Activated naive CD8-positive, alpha-beta T cell treated with anti-CD3 and anti-CD28 coated beads for 36 hours (primary cell): Measurements from ENCODE around the gene ZFP57. TPM values are rescaled to one million over a fixed set of nuclear protein-coding genes. Genes with fewer than 3 reads are reported as not detected.

Experiments
- DNase-seq: peaks from one replicate; pipeline ENCODE4 v3.0.0; 2021
- H3K27ac Mint-ChIP-seq: one replicate; pipeline ENCODE4 v1.8.0; 2022; ENCODE audit warnings: mild to moderate bottlenecking, moderate library complexity, mixed read lengths
- H3K27me3 Mint-ChIP-seq: one replicate; pipeline ENCODE4 v1.8.0; 2022; ENCODE audit warnings: mild to moderate bottlenecking, mixed read lengths
- H3K36me3 Mint-ChIP-seq: one replicate; pipeline ENCODE4 v1.8.0; 2021; ENCODE audit warnings: mild to moderate bottlenecking, mixed read lengths
- H3K4me1 Mint-ChIP-seq: one replicate; pipeline ENCODE4 v1.8.0; 2021; ENCODE audit warnings: mixed read lengths
- H3K4me3 Mint-ChIP-seq: one replicate; pipeline ENCODE4 v1.8.0; 2022; ENCODE audit warnings: mild to moderate bottlenecking, moderate library complexity, mixed read lengths
- H3K9me3 Mint-ChIP-seq: one replicate; pipeline ENCODE4 v1.8.0; 2022; ENCODE audit warnings: mixed read lengths
- total RNA-seq, 2 experiments: library from RNA; stranded (reverse); gene quantifications; one replicate each; pipeline ENCODE4 v1.2.3, GENCODE V29; 2021

ZFP57 gene
- total RNA-seq, 2 experiments from 2014 or later = 10.6 to 11.5 TPM

GRCh38 chr6:29709188-29709587, 28.2 kb upstream of the ZFP57 start:
- Mint-ChIP-seq H3K27me3 (no peaks in the 10 kb centered on the region), H3K27ac (peak overlapping the region; percentile 44), H3K36me3 (no peaks in the 10 kb centered on the region), H3K9me3 (no peaks in the 10 kb centered on the region), H3K4me1 (peaks cover 74% of the 10 kb centered on the region), H3K4me3 (peak overlapping the region; percentile 68)
- no peak for DNase-seq

DNA sequence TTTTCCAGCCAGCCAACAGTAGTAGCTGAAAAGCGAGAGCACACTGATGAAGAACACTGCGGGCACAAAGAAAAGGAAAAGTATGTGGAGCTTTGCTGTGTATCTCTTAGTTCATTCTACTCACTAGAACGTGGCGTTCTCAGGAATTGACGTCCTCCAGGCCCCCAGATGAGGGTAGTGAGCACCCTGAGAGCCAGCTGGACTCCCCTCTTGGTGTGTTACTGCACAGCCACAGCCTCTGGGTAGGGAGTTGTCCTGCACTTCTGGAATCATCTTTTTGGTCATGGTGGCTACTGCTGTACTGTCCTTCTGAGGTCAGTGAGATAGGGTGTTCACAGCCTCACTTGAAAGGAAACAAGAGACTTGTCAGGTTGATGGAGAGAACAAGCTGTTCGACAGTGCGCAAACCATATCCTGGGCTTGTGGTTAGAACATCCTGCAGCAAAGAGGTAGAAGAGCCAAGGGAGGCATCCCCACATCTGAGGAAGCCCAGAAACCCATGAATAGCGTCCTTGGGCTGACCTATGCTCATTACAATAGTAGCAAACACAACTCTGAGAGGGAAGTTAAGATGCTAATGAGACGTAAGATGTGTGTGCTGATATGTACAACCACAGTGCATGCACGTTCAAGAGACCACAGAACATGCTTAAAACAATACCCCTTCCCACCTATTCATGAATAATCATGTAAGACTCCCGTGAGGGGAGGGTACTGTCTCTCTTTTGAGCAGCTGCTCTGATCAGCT, 27.7 kb upstream of the ZFP57 start:
- Mint-ChIP-seq H3K27ac (peak overlapping the region; percentile 70), H3K36me3 (no peaks in the 10 kb centered on the region)

GRCh38 chr6:29705389-29706231, 24.7 kb upstream of the ZFP57 start:
- Mint-ChIP-seq H3K36me3 (no peaks in the 10 kb centered on the region), H3K9me3 (no peaks in the 10 kb centered on the region), H3K27ac (no peak overlapping the region), H3K4me3 (no peak overlapping the region), H3K27me3 (peaks cover 10% of the 10 kb centered on the region), H3K4me1 (peaks cover 52% of the 10 kb centered on the region)
- DNase-seq = no peak

More for the DNA sequence above, 27.7 kb upstream of the ZFP57 start:
- Mint-ChIP-seq H3K4me3 (peak overlapping the region; percentile 68), H3K27me3 (no peaks in the 10 kb centered on the region), H3K4me1 (peaks cover 74% of the 10 kb centered on the region), H3K9me3 (no peaks in the 10 kb centered on the region)
- peak; percentile 61 for DNase-seq

DNA sequence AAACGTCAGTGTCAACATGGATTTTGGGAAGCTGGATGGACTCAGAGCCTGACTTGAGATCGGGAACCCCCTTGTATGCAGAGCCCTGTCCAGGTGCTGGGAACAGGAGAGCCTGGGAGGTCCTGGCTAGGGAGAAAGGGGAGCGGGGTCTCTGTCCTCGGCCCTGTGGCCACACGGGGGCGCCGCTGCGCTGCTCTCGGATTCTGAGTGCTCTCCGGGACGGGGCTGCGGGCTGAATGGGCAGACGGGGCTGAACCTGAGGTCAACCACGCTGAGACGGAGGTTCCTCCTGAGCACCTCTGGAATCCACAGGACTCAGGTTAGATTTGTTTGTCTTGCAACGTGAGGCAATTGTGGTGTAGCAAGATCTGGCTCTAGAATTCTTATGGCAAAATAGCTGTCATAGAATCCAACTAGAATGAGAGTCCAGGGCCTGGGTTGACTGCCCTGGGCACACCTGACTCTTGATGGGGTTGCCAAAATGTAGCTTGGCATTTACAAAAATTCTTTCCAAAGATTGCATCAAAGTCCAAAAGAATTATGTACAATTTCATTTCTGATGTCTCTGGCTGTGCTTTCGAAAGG, 21.7 kb upstream of the ZFP57 start:
- H3K36me3 Mint-ChIP-seq = no peaks in the 10 kb centered on the region

GRCh38 chr6:29696147-29697125, 15.5 kb upstream of the ZFP57 start:
- no peaks in the 10 kb centered on the region for H3K4me1 Mint-ChIP-seq
- H3K9me3 Mint-ChIP-seq = peaks cover 10% of the 10 kb centered on the region
- H3K27ac Mint-ChIP-seq = no peak overlapping the region
- H3K27me3 Mint-ChIP-seq = peaks cover 4% of the 10 kb centered on the region
- DNase-seq = no peak
- H3K4me3 Mint-ChIP-seq = no peak overlapping the region
- H3K36me3 Mint-ChIP-seq = no peaks in the 10 kb centered on the region

More for the DNA sequence above, 21.7 kb upstream of the ZFP57 start:
- peak; percentile 66 for DNase-seq
- Mint-ChIP-seq H3K27ac (no peak overlapping the region), H3K9me3 (no peaks in the 10 kb centered on the region), H3K4me3 (no peak overlapping the region), H3K27me3 (peaks cover 10% of the 10 kb centered on the region), H3K4me1 (peaks cover 24% of the 10 kb centered on the region)

DNA sequence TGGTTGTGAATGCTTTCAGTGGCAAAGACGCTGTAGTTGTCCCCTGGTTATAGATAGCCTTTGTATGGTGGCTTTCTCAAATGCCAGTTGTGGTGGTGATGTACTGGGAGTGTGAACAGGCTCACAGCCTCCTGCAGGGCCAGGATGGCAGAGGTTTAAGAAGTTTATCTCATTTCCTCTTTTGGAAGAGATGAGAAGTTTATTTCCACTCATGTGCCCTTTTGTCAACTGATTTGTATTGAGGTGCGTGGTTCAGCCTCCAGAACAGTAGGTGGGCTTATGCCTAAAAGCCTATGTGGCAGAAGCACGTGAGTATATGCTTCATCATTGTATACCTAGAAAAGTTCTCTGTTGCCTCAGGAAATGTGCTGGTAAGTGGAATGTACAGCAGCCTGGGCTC, 13.7 kb upstream of the ZFP57 start:
- Mint-ChIP-seq H3K9me3 (peaks cover 10% of the 10 kb centered on the region), H3K4me3 (no peak overlapping the region), H3K4me1 (no peaks in the 10 kb centered on the region), H3K27ac (no peak overlapping the region), H3K36me3 (no peaks in the 10 kb centered on the region), H3K27me3 (peaks cover 4% of the 10 kb centered on the region)
- no peak for DNase-seq

DNA sequence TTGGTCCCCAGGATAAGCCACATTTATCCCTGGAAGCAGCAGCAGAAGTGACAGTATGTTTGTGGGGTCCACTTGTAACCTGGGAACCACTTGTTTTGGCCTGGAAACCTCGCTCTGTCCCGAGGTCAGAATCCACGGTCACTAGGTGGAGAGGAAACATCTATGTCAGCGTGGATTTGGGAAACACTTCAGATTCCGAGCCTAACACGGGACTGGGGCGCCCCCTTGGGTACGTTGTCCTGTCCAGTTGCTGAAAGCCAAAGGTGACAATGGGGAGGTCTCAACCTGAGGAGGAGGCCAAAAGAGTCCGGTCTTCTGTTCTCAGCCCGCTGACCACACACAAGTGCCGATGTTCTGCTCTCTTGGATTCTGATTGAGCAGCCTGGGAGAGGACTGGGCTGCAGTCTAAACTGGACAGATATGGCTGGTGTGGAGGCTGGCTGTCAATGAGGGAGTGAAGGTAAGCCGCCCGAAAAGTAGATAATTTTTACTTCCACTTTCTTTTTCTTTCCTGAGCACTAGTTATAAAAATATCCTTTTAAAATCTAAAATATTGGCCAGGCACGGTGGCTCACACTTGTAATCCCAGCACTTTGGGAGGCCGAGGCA, 4.9 kb upstream of the ZFP57 start:
- H3K27me3 Mint-ChIP-seq = peaks cover 3% of the 10 kb centered on the region

DNA sequence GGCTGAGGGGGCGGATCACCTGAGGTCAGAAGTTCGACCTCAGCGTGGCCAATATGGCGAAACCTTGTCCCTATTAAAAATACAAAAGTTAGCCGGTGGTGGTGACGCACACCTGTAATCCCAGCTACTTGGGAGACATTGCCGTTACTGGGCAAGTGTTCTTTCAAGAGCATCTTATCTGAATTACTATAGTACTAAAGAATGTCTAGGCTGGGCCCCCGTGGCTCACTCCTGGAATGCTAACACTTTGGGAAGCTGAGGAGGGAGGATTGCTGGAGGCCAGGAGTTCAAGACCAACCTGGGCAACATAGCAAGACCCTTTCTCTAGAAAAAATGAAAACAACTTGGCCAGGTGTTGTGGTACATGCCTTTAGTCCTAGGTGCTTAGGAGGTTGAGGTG, 859 bp upstream of the ZFP57 start:
- no peak for DNase-seq
- peaks cover 2% of the 10 kb centered on the region for H3K9me3 Mint-ChIP-seq
- peaks cover 10% of the 10 kb centered on the region for H3K27me3 Mint-ChIP-seq
- peaks cover 27% of the 10 kb centered on the region for H3K4me1 Mint-ChIP-seq
- H3K27ac Mint-ChIP-seq = no peak overlapping the region
- H3K4me3 Mint-ChIP-seq = no peak overlapping the region
- peaks cover 3% of the 10 kb centered on the region for H3K36me3 Mint-ChIP-seq

More for the DNA sequence above, 4.9 kb upstream of the ZFP57 start:
- Mint-ChIP-seq H3K36me3 (no peaks in the 10 kb centered on the region), H3K4me1 (peaks cover 5% of the 10 kb centered on the region), H3K4me3 (no peak overlapping the region), H3K27ac (no peak overlapping the region), H3K9me3 (peaks cover 2% of the 10 kb centered on the region)
- DNase-seq = no peak

- DNase-seq = peak; percentile 40
- peak overlapping the region; percentile 82 for H3K27ac Mint-ChIP-seq
- peak overlapping the region; percentile 86 for H3K4me3 Mint-ChIP-seq
- H3K9me3 Mint-ChIP-seq = peaks cover 2% of the 10 kb centered on the region
- H3K4me1 Mint-ChIP-seq = peaks cover 29% of the 10 kb centered on the region
- H3K27me3 Mint-ChIP-seq = peaks cover 10% of the 10 kb centered on the region
- peaks cover 5% of the 10 kb centered on the region for H3K36me3 Mint-ChIP-seq
These were observed 536 bp downstream of the ZFP57 start for GRCh38 chr6:29680416-29680815.

DNA sequence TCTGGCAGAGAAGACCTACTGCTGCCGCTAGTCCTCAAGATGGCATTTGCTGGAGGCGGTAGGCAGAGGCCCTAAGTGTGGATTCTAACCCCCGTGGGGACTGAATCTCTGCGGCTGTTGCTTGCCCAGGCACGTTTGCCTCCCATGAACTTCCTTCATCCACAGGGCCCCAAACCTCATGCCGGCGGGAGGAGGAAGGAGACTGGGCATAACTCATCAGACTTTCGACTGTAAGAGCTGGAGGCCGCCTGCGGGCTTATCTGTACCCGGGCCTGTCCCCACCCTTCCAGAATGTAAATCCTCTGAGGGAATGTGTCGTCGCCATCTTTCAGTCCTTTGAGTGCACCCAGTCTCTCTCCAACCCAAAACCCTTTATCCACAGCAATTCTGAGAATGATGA, 990 bp downstream of the ZFP57 start:
- H3K36me3 Mint-ChIP-seq = peaks cover 5% of the 10 kb centered on the region
- peaks cover 1% of the 10 kb centered on the region for H3K9me3 Mint-ChIP-seq
- peaks cover 29% of the 10 kb centered on the region for H3K4me1 Mint-ChIP-seq
- DNase-seq = no peak
- peak overlapping the region; percentile 86 for H3K4me3 Mint-ChIP-seq
- H3K27ac Mint-ChIP-seq = no peak overlapping the region
- peaks cover 10% of the 10 kb centered on the region for H3K27me3 Mint-ChIP-seq

DNA sequence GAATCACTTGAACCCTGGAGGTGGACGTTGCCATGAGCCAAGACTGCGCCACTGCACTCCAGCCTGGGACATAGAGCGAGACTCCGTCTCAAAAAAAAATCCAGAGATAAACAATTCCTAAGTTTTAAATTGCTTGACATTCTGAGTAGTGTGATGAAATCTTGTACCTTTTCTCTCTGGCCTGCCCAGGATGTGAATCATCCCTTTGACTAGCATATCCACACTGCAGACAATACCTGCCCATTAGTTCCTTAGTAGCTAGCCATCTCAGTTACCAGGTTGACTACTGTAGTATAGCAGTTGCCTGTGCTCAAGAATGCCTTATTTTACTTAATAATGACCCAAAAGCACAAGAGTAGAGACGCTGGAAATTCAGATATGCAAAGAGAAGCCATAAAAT, 2.8 kb downstream of the ZFP57 start:
- H3K4me3 Mint-ChIP-seq = no peak overlapping the region
- peaks cover 24% of the 10 kb centered on the region for H3K4me1 Mint-ChIP-seq
- H3K9me3 Mint-ChIP-seq = no peaks in the 10 kb centered on the region
- H3K27ac Mint-ChIP-seq = peak overlapping the region; percentile 21
- peaks cover 10% of the 10 kb centered on the region for H3K27me3 Mint-ChIP-seq
- DNase-seq = no peak
- H3K36me3 Mint-ChIP-seq = peaks cover 16% of the 10 kb centered on the region

DNA sequence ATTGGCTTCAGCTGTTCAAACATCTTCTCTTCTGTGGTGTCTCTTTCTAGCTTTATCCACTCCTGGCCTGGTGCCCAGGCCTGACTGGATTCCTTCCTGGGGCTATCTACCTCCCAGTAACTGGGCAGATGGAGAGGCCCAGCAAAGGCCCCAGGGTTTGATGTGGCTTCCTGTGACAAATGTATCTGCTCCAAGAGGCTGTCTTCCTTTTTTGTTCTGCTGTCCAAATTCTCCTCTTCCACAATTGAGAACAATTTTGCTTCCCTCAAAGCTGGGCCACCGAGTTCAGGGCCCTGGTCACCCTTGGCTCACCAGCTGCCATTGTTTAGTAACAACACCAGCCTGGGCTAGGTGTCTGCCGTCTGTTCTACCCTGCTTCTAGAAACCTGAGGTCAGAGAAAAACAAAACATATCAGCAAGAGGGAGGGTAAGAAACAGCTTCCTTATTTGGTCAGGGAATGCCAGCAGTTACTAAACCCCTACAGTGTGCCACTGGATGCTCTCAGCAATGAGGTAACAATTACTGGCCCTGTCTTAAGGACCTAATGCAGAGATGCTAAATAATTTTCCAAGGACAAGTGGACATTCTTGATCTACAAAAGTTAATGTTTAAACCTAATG, 3.9 kb downstream of the ZFP57 start:
- no peak for DNase-seq
- H3K9me3 Mint-ChIP-seq = no peaks in the 10 kb centered on the region
- H3K27me3 Mint-ChIP-seq = peaks cover 10% of the 10 kb centered on the region

GRCh38 chr6:29675561-29675960, 5.4 kb downstream of the ZFP57 start:
- peaks cover 24% of the 10 kb centered on the region for H3K4me1 Mint-ChIP-seq
- DNase-seq = no peak
- H3K9me3 Mint-ChIP-seq = no peaks in the 10 kb centered on the region
- peaks cover 8% of the 10 kb centered on the region for H3K27me3 Mint-ChIP-seq
- no peak overlapping the region for H3K4me3 Mint-ChIP-seq
- H3K36me3 Mint-ChIP-seq = peaks cover 25% of the 10 kb centered on the region
- no peak overlapping the region for H3K27ac Mint-ChIP-seq

More for the DNA sequence above, 3.9 kb downstream of the ZFP57 start:
- H3K36me3 Mint-ChIP-seq = peaks cover 24% of the 10 kb centered on the region
- H3K4me3 Mint-ChIP-seq = no peak overlapping the region
- H3K27ac Mint-ChIP-seq = no peak overlapping the region
- H3K4me1 Mint-ChIP-seq = peaks cover 24% of the 10 kb centered on the region
